ENCODE data around the gene ADGRA1.
"Not testable (repeated sequence)": the region's sequence is repeated elsewhere in the genome, so short reads cannot be mapped to it uniquely, and the experiment has no call there.

ADGRA1 gene

GRCh38 chr10:133165556-133166503 is 78.1 kb downstream of the ADGRA1 start:
- no peak for DNase-seq

GRCh38 chr10:133166504-133166827 is 78.7 kb downstream of the ADGRA1 start:
- no peak for DNase-seq

- no peak for DNase-seq
These were observed 79.3 kb downstream of the ADGRA1 start for GRCh38 chr10:133166828-133167692.

GRCh38 chr10:133167693-133168616 is 80.2 kb downstream of the ADGRA1 start:
- no peak for DNase-seq

- no peak for DNase-seq
These were observed 80.9 kb downstream of the ADGRA1 start for GRCh38 chr10:133168617-133169031.

- DNase-seq, result no peak
These were observed 81.6 kb downstream of the ADGRA1 start for GRCh38 chr10:133169173-133169947.

GRCh38 chr10:133170092-133170491 is 82.4 kb downstream of the ADGRA1 start:
- DNase-seq, result no peak

GRCh38 chr10:133173860-133174640 is 86.3 kb downstream of the ADGRA1 start:
- no peak for DNase-seq

GRCh38 chr10:133174689-133175263 is 87.1 kb downstream of the ADGRA1 start:
- no peak for DNase-seq

GRCh38 chr10:133175624-133176023 is 87.9 kb downstream of the ADGRA1 start:
- not testable (repeated sequence) for DNase-seq

- DNase-seq, result no peak
These were observed 88.8 kb downstream of the ADGRA1 start for GRCh38 chr10:133176546-133176945.

- no peak for DNase-seq
These were observed 89.8 kb downstream of the ADGRA1 start for GRCh38 chr10:133177380-133178157.

- no peak for DNase-seq
These were observed 90.8 kb downstream of the ADGRA1 start for GRCh38 chr10:133178357-133179127.

GRCh38 chr10:133179128-133179520 is 91.4 kb downstream of the ADGRA1 start:
- DNase-seq, result no peak

GRCh38 chr10:133179651-133180050 is 91.9 kb downstream of the ADGRA1 start:
- no peak for DNase-seq

- no peak for DNase-seq
These were observed 92.7 kb downstream of the ADGRA1 start for GRCh38 chr10:133180192-133180964.

GRCh38 chr10:133180965-133181639 is 93.4 kb downstream of the ADGRA1 start:
- no peak for DNase-seq
